Lower leg skin (tissue), 4 donors: ENCODE results near the gene PAXX. TPM values are rescaled to one million over a fixed set of nuclear protein-coding genes. Genes with fewer than 3 reads are reported as not detected.
"Not testable (repeated sequence)": the region's sequence is repeated elsewhere in the genome, so short reads cannot be mapped to it uniquely, and the experiment has no call there.

Experiments
- DNase-seq, 2 donors: peaks; one replicate each; pipeline ENCODE4 v3.0.0-alpha.2; 2019; ENCODE audit warnings: low spot score in 2 of 2
- H3K4me3 ChIP-seq: fragments of 200-600 bp; sonication (generic); 2 replicates; pipeline ENCODE4 v1.5.1; 2017; ENCODE audit warnings: mild to moderate bottlenecking, low read depth; ENCODE audit not compliant: poor library complexity, severe bottlenecking
- POLR2A ChIP-seq, 2 donors: fragments of 450-650 bp; IDR thresholded peaks; one replicate each; pipeline ENCODE4 v1.6.1; 2016 to 2017; ENCODE audit warnings: antibody characterized with exemption in 2 of 2, mild to moderate bottlenecking in 1 of 2, moderate library complexity in 1 of 2
- WGBS, 2 donors: methylation state at CpG; one replicate each; pipeline ENCODE4 v1.1.5; 2018; 5-methylcytosine and 5-hydroxymethylcytosine counted together
- intact Hi-C: fragments of 100-400 bp; cut with DNase I; formaldehyde crosslinking; loops from one replicate; pipeline ENCODE4 v1.15.0; 2023; ENCODE audit warnings: low total_unique reads
- total RNA-seq, 4 donors: library from RNA; depleted of rRNA; stranded (reverse); fragments of >200 nt; gene quantifications; one replicate each; pipeline ENCODE4 v1.1.0, GENCODE V29; 2016
- TF ChIP-seq, protein P1 (sequence below), 3 donors: fragments of 450-650 bp; IDR thresholded peaks; one replicate each; pipeline ENCODE4 v1.5.1; 2016; ENCODE audit warnings: antibody characterized with exemption in 3 of 3, mild to moderate bottlenecking in 3 of 3, moderate library complexity in 2 of 3

PAXX gene
- total RNA-seq, 4 donors from 2014 or later = 38.7 to 75.8 (median 58.2) TPM

- TF ChIP-seq POLR2A (IDR thresholded peaks at IDR 0.05) = no peak
- TF ChIP-seq, protein P1, sequence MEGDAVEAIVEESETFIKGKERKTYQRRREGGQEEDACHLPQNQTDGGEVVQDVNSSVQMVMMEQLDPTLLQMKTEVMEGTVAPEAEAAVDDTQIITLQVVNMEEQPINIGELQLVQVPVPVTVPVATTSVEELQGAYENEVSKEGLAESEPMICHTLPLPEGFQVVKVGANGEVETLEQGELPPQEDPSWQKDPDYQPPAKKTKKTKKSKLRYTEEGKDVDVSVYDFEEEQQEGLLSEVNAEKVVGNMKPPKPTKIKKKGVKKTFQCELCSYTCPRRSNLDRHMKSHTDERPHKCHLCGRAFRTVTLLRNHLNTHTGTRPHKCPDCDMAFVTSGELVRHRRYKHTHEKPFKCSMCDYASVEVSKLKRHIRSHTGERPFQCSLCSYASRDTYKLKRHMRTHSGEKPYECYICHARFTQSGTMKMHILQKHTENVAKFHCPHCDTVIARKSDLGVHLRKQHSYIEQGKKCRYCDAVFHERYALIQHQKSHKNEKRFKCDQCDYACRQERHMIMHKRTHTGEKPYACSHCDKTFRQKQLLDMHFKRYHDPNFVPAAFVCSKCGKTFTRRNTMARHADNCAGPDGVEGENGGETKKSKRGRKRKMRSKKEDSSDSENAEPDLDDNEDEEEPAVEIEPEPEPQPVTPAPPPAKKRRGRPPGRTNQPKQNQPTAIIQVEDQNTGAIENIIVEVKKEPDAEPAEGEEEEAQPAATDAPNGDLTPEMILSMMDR (IDR thresholded peaks at IDR 0.05) = no peak
- WGBS, 2 donors = 61 to 69% methylated on average over 10 of the region's 10 CpGs
- no peak overlapping the region for H3K4me3 ChIP-seq
- intact Hi-C loops = no loop called here
- DNase-seq = no peak
Measured at GRCh38 chr9:137000177-137000930, 8.1 kb downstream of the PAXX start.

DNA sequence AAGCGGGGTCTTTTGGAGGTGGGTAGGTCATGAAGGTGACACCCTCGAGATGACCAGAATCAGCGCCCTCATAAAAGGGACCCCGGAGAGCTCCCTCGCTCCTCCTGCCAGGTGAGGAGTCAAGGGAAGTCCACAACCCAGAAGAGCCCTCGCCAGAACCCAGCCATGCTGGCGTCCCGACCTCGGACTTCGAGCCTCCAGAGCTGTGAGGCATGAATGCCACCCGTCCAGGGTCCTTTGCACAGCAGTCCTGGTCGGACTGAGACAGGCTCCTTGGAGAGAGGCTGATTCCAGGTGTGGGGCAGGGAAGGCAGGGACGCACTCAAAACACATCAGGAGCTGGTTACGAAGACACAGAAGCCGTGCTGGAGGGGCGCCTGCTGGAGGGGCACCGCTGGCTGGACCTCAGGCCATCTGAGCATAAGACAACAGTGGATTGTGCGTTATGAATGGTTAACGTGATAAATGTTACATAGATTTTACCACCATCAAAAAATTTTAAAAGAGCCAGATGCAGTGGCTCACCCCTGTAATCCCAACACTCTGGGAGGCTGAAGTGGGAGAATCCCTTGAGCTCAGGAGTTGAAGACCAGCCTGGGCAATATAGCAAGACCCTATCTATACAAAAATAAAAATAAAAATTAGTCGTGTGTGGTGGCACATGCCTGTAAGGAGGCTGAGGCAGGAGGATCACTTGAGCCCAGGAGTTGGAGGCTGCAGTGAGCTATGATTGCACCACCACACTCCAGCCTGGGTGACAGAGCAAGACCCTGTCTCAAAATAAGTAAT lies 9.8 kb downstream of the PAXX start:
- 80 to 83% methylated on average over 20 of the region's 20 CpGs for WGBS, 2 donors
- no peak for DNase-seq

DNA sequence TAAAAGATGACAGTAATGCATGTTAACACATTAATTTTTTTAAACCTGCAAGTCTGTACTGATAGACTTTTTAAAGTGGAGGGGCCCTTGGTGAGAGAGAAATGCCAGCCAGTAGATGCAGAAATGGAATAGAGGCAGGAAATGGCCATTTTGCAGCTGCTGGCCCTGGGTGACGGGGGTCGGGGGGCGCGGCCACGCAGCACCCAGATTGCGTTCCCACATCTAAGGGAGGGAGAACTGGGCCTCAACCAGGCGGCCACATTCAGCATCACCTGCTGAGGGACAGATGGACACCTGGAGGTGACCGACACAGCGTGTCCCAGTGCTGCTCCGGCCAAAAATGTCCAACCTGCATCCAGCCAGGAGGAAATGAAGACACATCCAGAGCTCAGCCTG lies 10.4 kb downstream of the PAXX start:
- no peak for TF ChIP-seq POLR2A (IDR thresholded peaks at IDR 0.05)
- TF ChIP-seq, protein P1 (IDR thresholded peaks at IDR 0.05) = no peak
- WGBS, 2 donors = 86 to 91% methylated on average over 10 of the region's 10 CpGs
- H3K4me3 ChIP-seq = no peak overlapping the region
- intact Hi-C loops = no loop called here
- no peak for DNase-seq

More for the DNA sequence above, 9.8 kb downstream of the PAXX start:
- intact Hi-C loops = no loop called here
- no peak overlapping the region for H3K4me3 ChIP-seq
- TF ChIP-seq POLR2A (IDR thresholded peaks at IDR 0.05) = no peak
- TF ChIP-seq, protein P1 (IDR thresholded peaks at IDR 0.05) = no peak

DNA sequence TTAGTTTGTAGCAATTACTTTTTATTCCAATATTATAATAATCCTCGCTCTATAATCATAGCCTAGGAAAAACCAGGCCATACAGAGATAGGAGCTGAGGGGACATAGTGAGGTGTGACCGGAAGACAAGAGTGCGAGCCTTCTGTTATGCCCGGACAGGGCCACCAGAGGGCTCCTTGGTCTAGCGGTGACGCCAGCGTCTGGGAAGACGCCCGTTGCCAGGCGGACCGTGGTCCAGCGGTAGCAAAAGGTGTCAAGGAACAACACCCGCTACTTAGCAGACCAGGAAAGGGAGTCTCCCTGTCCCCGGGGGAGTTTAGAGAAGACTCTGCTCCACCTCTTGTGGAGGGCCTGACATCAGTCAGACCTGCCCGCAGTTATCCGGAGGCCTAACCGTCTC lies 12.1 kb downstream of the PAXX start:
- DNase-seq, intact Hi-C loops: not testable (repeated sequence)

GRCh38 chr9:137006116-137007003 lies 14.1 kb downstream of the PAXX start:
- 72 to 84% methylated on average over 23 to 24 of the region's 24 CpGs for WGBS, 2 donors

More for the DNA sequence above, 12.1 kb downstream of the PAXX start:
- H3K4me3 ChIP-seq = not testable (repeated sequence)
- 39 to 45% methylated on average over 17 of the region's 17 CpGs for WGBS, 2 donors

GRCh38 chr9:137007108-137007815 lies 15.0 kb downstream of the PAXX start:
- intact Hi-C loops = no loop called here
- TF ChIP-seq, protein P1 (IDR thresholded peaks at IDR 0.05) = no peak
- TF ChIP-seq POLR2A (IDR thresholded peaks at IDR 0.05) = no peak
- H3K4me3 ChIP-seq = no peak overlapping the region
- no peak for DNase-seq
- 77 to 86% methylated on average over 24 to 25 of the region's 30 CpGs for WGBS, 2 donors

More at GRCh38 chr9:137006116-137007003, 14.1 kb downstream of the PAXX start:
- intact Hi-C loops = no loop called here
- TF ChIP-seq POLR2A (IDR thresholded peaks at IDR 0.05) = no peak
- H3K4me3 ChIP-seq = no peak overlapping the region
- no peak for DNase-seq
